HG02852 (cell line): ENCODE data around the gene PALM.
A peak's percentile ranks its signal among the peaks of the same experiment; 100 is the strongest.
"Not testable (repeated sequence)": the region's sequence is repeated elsewhere in the genome, so short reads cannot be mapped to it uniquely, and the experiment has no call there.

ENCODE experiments used
- ATAC-seq: cut with Tn5 transposase; IDR thresholded peaks from one replicate; pipeline ENCODE4 v1.9.1; 2021; ENCODE audit warnings: mild to moderate bottlenecking, moderate library complexity; ENCODE audit not compliant: unreplicated experiment

Gene PALM

GRCh38 chr19:678791-679388 is 29.8 kb upstream of the PALM start:
- no peak for ATAC-seq

- ATAC-seq = peak; percentile 11
These were observed 29.1 kb upstream of the PALM start for GRCh38 chr19:679418-680286.

GRCh38 chr19:680287-681028 is 28.3 kb upstream of the PALM start:
- ATAC-seq = peak; percentile 72

GRCh38 chr19:681029-682019 is 27.4 kb upstream of the PALM start:
- no peak for ATAC-seq

- no peak for ATAC-seq
These were observed 25.9 kb upstream of the PALM start for GRCh38 chr19:682678-683320.

GRCh38 chr19:685454-685931 is 23.2 kb upstream of the PALM start:
- ATAC-seq = no peak

GRCh38 chr19:686589-687297 is 22.0 kb upstream of the PALM start:
- no peak for ATAC-seq

- no peak for ATAC-seq
These were observed 21.1 kb upstream of the PALM start for GRCh38 chr19:687569-688166.

- ATAC-seq = no peak
These were observed 20.5 kb upstream of the PALM start for GRCh38 chr19:688214-688613.

- no peak for ATAC-seq
These were observed 19.7 kb upstream of the PALM start for GRCh38 chr19:688992-689391.

GRCh38 chr19:690203-690602 is 18.5 kb upstream of the PALM start:
- ATAC-seq = no peak

GRCh38 chr19:694481-695351 is 14.0 kb upstream of the PALM start:
- ATAC-seq = no peak

GRCh38 chr19:695352-695949 is 13.3 kb upstream of the PALM start, which contains the start of gene PRSS57:
PRSS57 (minus strand) TSS chr19:695452; CDS start chr19:695430, 22 bp downstream.
- no peak for ATAC-seq

- not testable (repeated sequence) for ATAC-seq
These were observed 10.2 kb upstream of the PALM start for GRCh38 chr19:698529-698928.

GRCh38 chr19:699885-700284 is 8.8 kb upstream of the PALM start:
- ATAC-seq = not testable (repeated sequence)

- ATAC-seq = not testable (repeated sequence)
These were observed 5.9 kb upstream of the PALM start for GRCh38 chr19:702847-703246.

- ATAC-seq = no peak
These were observed 5.4 kb upstream of the PALM start for GRCh38 chr19:703329-703650.
